ENCODE results near the gene LIMS2.

GRCh38 chr2:127719301-127720218 lies 44.2 kb upstream of the LIMS2 start:
- no peak for TF ChIP-seq CTCF (IDR thresholded peaks at IDR 0.05)
- TF ChIP-seq POLR2A (IDR thresholded peaks at IDR 0.05): no peak

All from breast epithelium (tissue), 3 donors.